Endothelial cell of umbilical vein (primary cell): ENCODE data around the gene FYCO1. TPM values are rescaled to one million over a fixed set of nuclear protein-coding genes. Genes with fewer than 3 reads are reported as not detected.

ENCODE experiments used
- BruUV-seq: library from RNA; stranded (reverse); fragments of 400-500 nt; replicated peaks from 2 replicates; lab custom pipeline; 2021; lab: Mats Ljungman, UMichigan
- CTCF ChIA-PET: fragments of 300-600, 350-600 bp; sonication (Branson Sonifier 250); formaldehyde crosslinking; loops from one replicate; lab custom pipeline; 2021; ENCODE audit warnings: antibody characterized with exemption, inconsistent platforms; lab: Charles Lee
- POLR2A ChIA-PET: fragments of 300-600, 350-600 bp; sonication (Branson Sonifier 250); formaldehyde crosslinking; loops from one replicate; lab custom pipeline; 2021; ENCODE audit warnings: antibody characterized with exemption, inconsistent platforms; lab: Charles Lee
- DNase-seq: peaks from one replicate; pipeline ENCODE4 v3.0.0-alpha.2; 2011; ENCODE audit warnings: low read depth, low spot score
- FAIRE-seq: peaks from 2 replicates; lab custom pipeline; 2011; peaks lifted over from hg19 to GRCh38; lab: Jason Lieb, UNC
- H2AFZ ChIP-seq: 2 replicates; pipeline ENCODE4 v1.6.0; 2012; ENCODE audit warnings: low read depth, low read length, control low read depth, inconsistent platforms
- H3K27ac ChIP-seq: 2 replicates; pipeline ENCODE4 v1.5.1; 2011; ENCODE audit warnings: low read depth, mild to moderate bottlenecking, control low read depth, low read length, moderate library complexity; ENCODE audit not compliant: insufficient read depth
- H3K27me3 ChIP-seq, 2 experiments: 2 replicates each; pipeline versions ENCODE4 v1.6.0 to v1.6.1; 2011; ENCODE audit warnings: low read length in 2 of 2, mixed read lengths in 1 of 2; ENCODE audit not compliant: control insufficient read depth in 2 of 2, insufficient read depth in 2 of 2
- H3K36me3 ChIP-seq, 2 experiments: 2 replicates in 1 of 2; 3 replicates in 1 of 2; pipeline ENCODE4 v1.5.1; 2011; ENCODE audit warnings: low read length in 2 of 2, mild to moderate bottlenecking in 1 of 2, moderate library complexity in 1 of 2; ENCODE audit not compliant: control insufficient read depth in 2 of 2, insufficient read depth in 2 of 2; ENCODE audit errors: extremely low read depth in 1 of 2
- H3K4me1 ChIP-seq: 3 replicates; pipeline ENCODE4 v1.5.1; 2011; ENCODE audit warnings: mild to moderate bottlenecking, low read length; ENCODE audit not compliant: control insufficient read depth, insufficient read depth; ENCODE audit errors: extremely low read depth
- H3K4me2 ChIP-seq: 2 replicates; pipeline ENCODE4 v1.6.1; 2011; ENCODE audit warnings: low read length, control low read depth, mixed read lengths; ENCODE audit not compliant: insufficient read depth
- H3K4me3 ChIP-seq, 3 experiments: fragments of 200-600 bp in 1 of 3; sonication (generic), shearing (Covaris generic) in 1 of 3; replicated peaks in 1 of 3; 2 replicates each; pipeline ENCODE4 v1.5.1; 2011 to 2016; ENCODE audit warnings: control low read depth in 3 of 3, low read length in 3 of 3, mild to moderate bottlenecking in 2 of 3, inconsistent platforms in 1 of 3, low read depth in 1 of 3, moderate library complexity in 1 of 3; ENCODE audit not compliant: insufficient read depth in 1 of 3
- H3K79me2 ChIP-seq: 2 replicates; pipeline ENCODE4 v1.6.0; 2012; ENCODE audit warnings: low read length, inconsistent platforms; ENCODE audit not compliant: control insufficient read depth, insufficient read depth
- H3K9ac ChIP-seq: replicated peaks from 2 replicates; pipeline ENCODE3; 2011; ENCODE audit warnings: low read length, control low read depth; ENCODE audit not compliant: insufficient read depth; ENCODE audit errors: extremely low read depth
- H3K9me1 ChIP-seq: replicated peaks from 3 replicates; pipeline ENCODE4 v1.6.0; 2011; ENCODE audit warnings: mild to moderate bottlenecking, low read length; ENCODE audit not compliant: control insufficient read depth, insufficient read depth; ENCODE audit errors: extremely low read depth
- H3K9me3 ChIP-seq: replicated peaks from 2 replicates; pipeline ENCODE4 v1.5.1; 2012; ENCODE audit warnings: low read length, inconsistent platforms; ENCODE audit not compliant: control insufficient read depth, insufficient read depth
- H4K20me1 ChIP-seq: replicated peaks from 2 replicates; pipeline ENCODE3; 2011; ENCODE audit warnings: mild to moderate bottlenecking, low read length; ENCODE audit not compliant: control insufficient read depth, insufficient read depth; ENCODE audit errors: extremely low read depth
- CTCF ChIP-seq, 2 donors: IDR thresholded peaks; 1 replicate in 1 of 2; 2 replicates in 1 of 2; pipeline ENCODE4 v1.5.1; 2011; ENCODE audit warnings: low read length in 2 of 2, mild to moderate bottlenecking in 2 of 2, moderate library complexity in 2 of 2, control low read depth in 1 of 2, inconsistent platforms in 1 of 2, low read depth in 1 of 2; ENCODE audit not compliant: insufficient read depth in 1 of 2; ENCODE audit errors: extremely low read depth in 1 of 2
- EZH2 ChIP-seq: IDR thresholded peaks from 2 replicates; pipeline ENCODE4 v1.6.1; 2012; ENCODE audit warnings: borderline replicate concordance, low read depth, mild to moderate bottlenecking, moderate library complexity, low read length, inconsistent platforms; ENCODE audit not compliant: severe bottlenecking
- FOS ChIP-seq: IDR thresholded peaks from 2 replicates; pipeline ENCODE4 v1.6.1; 2011; ENCODE audit warnings: mild to moderate bottlenecking, low read length, moderate library complexity, borderline replicate concordance; ENCODE audit not compliant: insufficient read depth
- GATA2 ChIP-seq: IDR thresholded peaks from 2 replicates; pipeline ENCODE4 v1.7.0; 2011; ENCODE audit warnings: low read depth, mild to moderate bottlenecking, moderate library complexity, mixed read lengths, low read length; ENCODE audit not compliant: insufficient read length, insufficient read depth
- JUN ChIP-seq: IDR thresholded peaks from 2 replicates; pipeline ENCODE4 v1.6.1; 2011; ENCODE audit warnings: borderline replicate concordance, low read depth; ENCODE audit not compliant: insufficient read length, insufficient read depth
- MAX ChIP-seq: IDR thresholded peaks from 2 replicates; pipeline ENCODE4 v1.6.1; 2011; ENCODE audit not compliant: insufficient read depth, insufficient read length
- MYC ChIP-seq: IDR thresholded peaks from one replicate; pipeline ENCODE4 v1.6.1; 2011; ENCODE audit warnings: mild to moderate bottlenecking, low read depth, low read length
- POLR2A ChIP-seq: IDR thresholded peaks from 2 replicates; pipeline ENCODE4 v1.6.1; 2012; ENCODE audit warnings: low read depth, mild to moderate bottlenecking, control low read depth, low read length
- POLR2AphosphoS5 ChIP-seq: IDR thresholded peaks from 2 replicates; pipeline ENCODE4 v1.6.1; 2012; ENCODE audit warnings: low read depth, mild to moderate bottlenecking, control low read depth, low read length, moderate library complexity; ENCODE audit not compliant: insufficient read depth
- dilution Hi-C: fragments of 300-500 bp; cut with MboI; formaldehyde crosslinking; loops from one replicate; pipeline ENCODE4 v1.15.0; 2019; ENCODE audit warnings: low sequenced_read_pairs; ENCODE audit not compliant: extremely low pct_ligation_motif_present
- intact Hi-C: fragments of 100-400 bp; cut with micrococcal nuclease; formaldehyde crosslinking; loops from one replicate; pipeline ENCODE4 v1.10.0; 2022
- polyA plus RNA-seq, 4 experiments: library from polyadenylated mRNA; depleted of rRNA in 3 of 4; stranded (reverse) in 3 of 4; unstranded in 1 of 4; fragments of >200 nt; gene quantifications; 2 replicates each; pipeline versions ENCODE4 v1.2.1 to v1.2.3, GENCODE V29; 2011 to 2012; ENCODE audit warnings: missing spikeins in 1 of 4
- total RNA-seq: library from RNA; stranded (reverse); gene quantifications from 2 replicates; pipeline ENCODE4 v1.2.3, GENCODE V29; 2021

Gene FYCO1
- total and polyA plus RNA-seq, 2 donors (not counting 3 experiments of a cell fraction or from before 2014, with no cell fraction given), result 13.9 to 20.8 TPM

GRCh38 chr3:45929042-45929679 lies 66.5 kb downstream of the FYCO1 start:
- ChIA-PET CTCF (interaction anchor here (0.6 to 4.8 kb wide), 14 partner anchors 8 to 891 kb away, joined by 3 to 52 read pairs (median 3); partner anchors contain the start of gene CXCR6), POLR2A (no interaction called here)
- Histone ChIP-seq H3K9me3 (no peaks in the 10 kb centered on the region), H3K36me3 (peaks cover 0 to 27% of the 10 kb centered on the region in 2 experiments), H3K79me2 (no peaks in the 10 kb centered on the region), H4K20me1 (no peaks in the 10 kb centered on the region), H3K4me3 (no peak overlapping the region), H3K4me1 (no peaks in the 10 kb centered on the region), H3K27ac (no peak overlapping the region), H3K27me3 (no peaks in the 10 kb centered on the region), H3K9ac (no peak overlapping the region), H3K9me1 (no peaks in the 10 kb centered on the region), H3K4me2 (no peak overlapping the region), H2AFZ (no peak overlapping the region)
- intact Hi-C loops (loop anchor here (1.0 kb wide), 2 partner anchors 168 to 418 kb away; no protein-coding TSS in a partner anchor), dilution Hi-C loops (no loop called here)
- peak; percentile 12 for DNase-seq
- TF ChIP-seq GATA2 (no peak), CTCF (IDR thresholded peaks at IDR 0.05; ENCODE audit: extremely low read depth in 1 of 2, insufficient read depth in 1 of 2, low read depth in 1 of 2, low read length in 2 of 2) (peak; percentile 54 to 79)
- FAIRE-seq, result no peak
- BruUV-seq, result no TSS peak

GRCh38 chr3:45927881-45928280 lies 67.7 kb downstream of the FYCO1 start:
- no peak for FAIRE-seq
- Histone ChIP-seq H3K36me3 (peaks cover 0 to 38% of the 10 kb centered on the region in 2 experiments), H3K9me3 (no peaks in the 10 kb centered on the region), H3K4me2 (no peak overlapping the region), H3K9me1 (no peaks in the 10 kb centered on the region), H3K79me2 (no peaks in the 10 kb centered on the region), H3K27me3 (no peaks in the 10 kb centered on the region), H3K4me3 (no peak overlapping the region), H3K27ac (no peak overlapping the region), H4K20me1 (no peaks in the 10 kb centered on the region), H2AFZ (no peak overlapping the region), H3K9ac (no peak overlapping the region), H3K4me1 (no peaks in the 10 kb centered on the region)
- POLR2A ChIA-PET, result no interaction called here
- CTCF ChIA-PET, result interaction anchor here (0.8 to 4.8 kb wide), 2 partner anchors 12 to 167 kb away, joined by 3 to 39 read pairs; no protein-coding TSS in a partner anchor
- TF ChIP-seq CTCF (IDR thresholded peaks at IDR 0.05; ENCODE audit: extremely low read depth in 1 of 2, insufficient read depth in 1 of 2, low read depth in 1 of 2, low read length in 2 of 2) (no peak), MAX (no peak), EZH2 (no peak), POLR2AphosphoS5 (no peak), MYC (no peak), JUN (no peak), FOS (no peak), GATA2 (no peak), POLR2A (no peak)
- BruUV-seq, result no TSS peak
- dilution Hi-C loops (no loop called here), intact Hi-C loops (no loop called here)
- no peak for DNase-seq
